LNCaP clone FGC (cell line): ENCODE measurements around the gene CHCHD1.

Source experiments
- DNase-seq: peaks from one replicate; pipeline ENCODE4 v3.0.0-alpha.2; 2011; ENCODE audit warnings: low read depth
- H3K4me3 ChIP-seq: 2 replicates; pipeline ENCODE4 v1.5.1; 2011; ENCODE audit warnings: mild to moderate bottlenecking, low read depth, low read length, control low read depth
- TF ChIP-seq, protein P1 (sequence below): IDR thresholded peaks from 2 replicates; pipeline ENCODE4 v1.5.1; 2012; ENCODE audit warnings: mild to moderate bottlenecking; ENCODE audit not compliant: control insufficient read depth, insufficient read depth; ENCODE audit errors: extremely low read depth

Gene CHCHD1

DNA sequence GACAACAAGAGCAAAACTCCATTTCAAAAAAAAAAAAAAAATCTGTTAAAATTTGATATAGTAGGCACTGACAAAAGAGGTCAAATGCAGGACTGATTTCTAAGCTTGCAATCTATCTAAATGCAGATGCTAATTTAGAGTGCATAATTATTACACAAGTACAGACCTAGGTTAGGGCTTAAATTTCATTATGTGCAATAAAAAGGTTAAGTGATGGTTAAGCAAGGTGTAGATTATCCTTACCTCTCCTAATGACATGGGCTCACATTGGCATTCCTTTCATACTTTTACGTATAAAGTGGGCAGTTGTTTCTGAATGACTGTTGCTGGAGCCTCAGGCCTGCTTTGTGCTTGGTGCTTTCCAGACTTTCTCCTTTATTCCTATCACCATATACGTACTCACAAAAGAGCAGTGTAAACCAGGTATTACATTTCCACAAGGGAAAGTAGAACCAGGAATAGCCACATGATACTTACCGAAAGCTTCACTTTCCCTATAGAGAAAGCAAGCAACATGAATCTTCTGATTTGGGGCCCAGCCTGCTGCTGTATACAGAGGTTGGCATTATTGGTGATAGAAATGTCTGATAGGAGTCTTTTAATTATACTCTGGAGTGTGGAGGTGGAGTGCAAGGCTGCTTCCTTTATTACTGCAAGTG, 2.2 kb upstream of the CHCHD1 start:
- H3K4me3 ChIP-seq = no peak overlapping the region
- TF ChIP-seq, protein P1, sequence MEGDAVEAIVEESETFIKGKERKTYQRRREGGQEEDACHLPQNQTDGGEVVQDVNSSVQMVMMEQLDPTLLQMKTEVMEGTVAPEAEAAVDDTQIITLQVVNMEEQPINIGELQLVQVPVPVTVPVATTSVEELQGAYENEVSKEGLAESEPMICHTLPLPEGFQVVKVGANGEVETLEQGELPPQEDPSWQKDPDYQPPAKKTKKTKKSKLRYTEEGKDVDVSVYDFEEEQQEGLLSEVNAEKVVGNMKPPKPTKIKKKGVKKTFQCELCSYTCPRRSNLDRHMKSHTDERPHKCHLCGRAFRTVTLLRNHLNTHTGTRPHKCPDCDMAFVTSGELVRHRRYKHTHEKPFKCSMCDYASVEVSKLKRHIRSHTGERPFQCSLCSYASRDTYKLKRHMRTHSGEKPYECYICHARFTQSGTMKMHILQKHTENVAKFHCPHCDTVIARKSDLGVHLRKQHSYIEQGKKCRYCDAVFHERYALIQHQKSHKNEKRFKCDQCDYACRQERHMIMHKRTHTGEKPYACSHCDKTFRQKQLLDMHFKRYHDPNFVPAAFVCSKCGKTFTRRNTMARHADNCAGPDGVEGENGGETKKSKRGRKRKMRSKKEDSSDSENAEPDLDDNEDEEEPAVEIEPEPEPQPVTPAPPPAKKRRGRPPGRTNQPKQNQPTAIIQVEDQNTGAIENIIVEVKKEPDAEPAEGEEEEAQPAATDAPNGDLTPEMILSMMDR = no peak
- DNase-seq = no peak

DNA sequence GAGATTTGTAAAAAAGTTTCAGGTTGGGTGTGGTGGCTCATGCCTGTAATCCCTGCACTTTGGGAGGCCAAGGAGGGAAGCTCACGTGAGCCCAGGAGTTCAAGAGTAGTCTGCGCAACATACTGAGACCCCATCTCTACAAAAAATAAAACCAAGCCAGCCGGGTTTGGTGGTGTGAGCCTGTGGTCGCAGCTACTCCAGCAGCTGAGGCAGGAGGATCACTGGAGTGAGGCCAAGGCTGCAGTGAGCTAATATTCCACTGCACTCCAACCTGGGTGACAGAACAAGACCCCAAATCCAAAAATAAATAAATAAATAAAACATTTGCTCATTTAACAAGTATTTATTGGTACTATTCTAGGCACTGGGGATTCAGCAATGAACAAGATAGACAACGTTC, 1.5 kb upstream of the CHCHD1 start:
- peak overlapping the region; percentile 98 for H3K4me3 ChIP-seq
- TF ChIP-seq, protein P1 = no peak
- DNase-seq = no peak

DNA sequence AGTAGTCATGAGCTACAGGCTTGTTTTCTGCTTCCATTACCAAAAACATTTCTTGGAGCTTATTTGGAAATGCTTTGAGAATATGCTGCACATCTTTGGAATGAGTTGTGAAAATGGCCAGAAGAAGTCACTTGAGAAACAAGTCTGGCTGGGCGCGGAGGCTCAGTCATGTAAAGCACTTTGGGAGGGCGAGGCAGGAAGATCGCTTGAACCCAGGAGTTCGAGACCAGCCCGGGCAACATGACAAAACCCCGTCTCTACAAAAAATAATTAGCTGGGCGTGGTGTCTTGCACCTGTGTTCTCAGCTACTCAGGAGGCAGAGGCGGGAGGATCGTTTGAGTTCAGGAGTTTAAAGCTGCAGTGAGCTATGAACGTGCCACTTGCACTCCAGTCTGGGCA, 882 bp upstream of the CHCHD1 start:
- TF ChIP-seq, protein P1 = no peak
- no peak for DNase-seq

DNA sequence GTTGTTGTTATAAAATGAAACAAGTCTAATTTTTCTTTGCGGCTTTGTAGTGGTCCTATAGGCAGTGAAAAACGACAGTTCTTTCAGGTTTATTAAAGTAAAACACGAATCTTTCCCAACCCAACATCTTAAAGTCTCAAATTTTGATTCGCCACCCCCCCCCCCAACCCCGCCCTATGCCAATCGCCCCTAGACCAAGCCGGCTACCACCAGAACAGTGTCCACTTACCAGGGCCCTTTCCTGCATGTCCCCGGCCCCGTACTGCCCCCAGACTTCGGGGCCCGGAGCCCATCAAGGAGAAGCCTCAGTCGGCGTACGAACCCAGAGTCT, 335 bp upstream of the CHCHD1 start:
- no peak for DNase-seq
- TF ChIP-seq, protein P1 = no peak
- peak overlapping the region; percentile 98 for H3K4me3 ChIP-seq

More for the DNA sequence above, 882 bp upstream of the CHCHD1 start:
- peak overlapping the region; percentile 98 for H3K4me3 ChIP-seq

DNA sequence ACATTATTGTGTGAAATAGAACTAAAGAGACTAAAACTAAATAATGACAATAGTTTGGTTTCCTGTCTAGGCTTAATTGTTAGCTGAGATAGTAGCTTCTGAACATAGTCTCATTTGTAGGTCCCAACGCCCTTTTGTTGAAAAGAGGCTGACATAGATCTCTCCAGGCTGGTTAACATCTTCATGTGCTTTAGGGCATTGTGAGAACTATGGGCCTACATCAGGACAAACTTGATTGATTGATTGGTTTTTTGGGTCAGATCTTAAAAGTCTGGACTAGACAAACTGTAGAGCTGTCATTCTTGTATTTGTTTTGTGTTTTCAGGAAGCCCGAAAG, 869 bp downstream of the CHCHD1 start:
- H3K4me3 ChIP-seq = peak overlapping the region; percentile 98
- TF ChIP-seq, protein P1 = no peak
- DNase-seq = no peak

DNA sequence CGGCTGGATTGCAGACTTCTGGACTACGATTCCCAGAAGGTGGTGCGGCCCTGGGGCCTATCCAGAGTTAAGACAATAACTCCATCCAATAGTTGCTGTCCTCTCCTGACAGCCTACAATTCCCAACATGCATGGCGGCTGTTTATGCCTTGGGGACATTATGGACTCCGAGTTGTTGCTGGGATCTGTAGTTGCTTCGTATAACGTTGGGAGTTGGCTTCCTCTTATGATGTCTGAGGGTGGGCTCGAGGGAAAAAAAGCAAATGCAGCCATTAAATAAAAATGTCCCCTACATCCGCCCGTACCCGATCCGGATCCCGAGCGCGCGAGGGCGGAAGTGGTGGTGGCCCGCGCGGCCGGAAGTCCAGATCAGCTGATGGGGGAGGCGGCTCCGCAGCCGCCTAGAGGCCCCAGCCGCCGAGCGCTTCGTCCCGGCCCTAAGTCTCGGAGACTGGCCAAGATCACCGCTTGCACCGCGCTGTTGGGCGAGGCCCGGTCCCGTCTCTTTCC, 3.4 kb downstream of the CHCHD1 start, which contains the start of gene ZSWIM8:
Gene ZSWIM8 (plus strand): TSS at position 396 of the 510 bp plus-strand sequence. CDS start 273 bp downstream, outside the sequence.
- DNase-seq = peak; percentile 87
- TF ChIP-seq, protein P1 = no peak
- H3K4me3 ChIP-seq = peak within 1 kb of the TSS; percentile 89
